Activated T-cell treated with anti-CD3 and anti-CD28 coated beads, Interleukin-2, amount 50 U/mL, for 48 hours (primary cell): ENCODE results near the gene IFTAP.
"Not testable (repeated sequence)": the region's sequence is repeated elsewhere in the genome, so short reads cannot be mapped to it uniquely, and the experiment has no call there.

ENCODE experiments used
- DNase-seq, 2 experiments: peaks; one replicate each; pipeline ENCODE4 v3.0.0-alpha.2; 2020

Gene IFTAP

GRCh38 chr11:36594316-36594989 is at the start of gene IFTAP:
Gene IFTAP, plus strand, starts transcription at chr11:36594502. Its CDS starts 15,602 bp downstream, at chr11:36610104.
- DNase-seq = peak; percentile 50 to 62

GRCh38 chr11:36550385-36551115 is 43.8 kb upstream of the IFTAP start:
- no peak for DNase-seq

DNA sequence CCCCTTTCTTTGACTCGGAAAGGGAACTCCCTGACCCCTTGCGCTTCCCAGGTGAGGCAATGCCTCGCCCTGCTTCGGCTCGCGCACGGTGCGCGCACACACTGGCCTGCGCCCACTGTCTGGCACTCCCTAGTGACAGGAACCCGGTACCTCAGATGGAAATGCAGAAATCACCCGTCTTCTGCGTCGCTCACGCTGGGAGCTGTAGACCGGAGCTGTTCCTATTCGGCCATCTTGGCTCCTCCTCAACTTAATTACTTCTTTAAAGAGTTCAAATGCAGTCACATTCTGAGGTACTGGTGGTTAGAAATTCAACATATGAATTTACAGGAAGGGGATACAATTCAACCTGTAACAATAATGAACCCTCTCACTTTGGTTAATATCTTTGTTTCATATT is 36.9 kb upstream of the IFTAP start:
- not testable (repeated sequence) for DNase-seq

DNA sequence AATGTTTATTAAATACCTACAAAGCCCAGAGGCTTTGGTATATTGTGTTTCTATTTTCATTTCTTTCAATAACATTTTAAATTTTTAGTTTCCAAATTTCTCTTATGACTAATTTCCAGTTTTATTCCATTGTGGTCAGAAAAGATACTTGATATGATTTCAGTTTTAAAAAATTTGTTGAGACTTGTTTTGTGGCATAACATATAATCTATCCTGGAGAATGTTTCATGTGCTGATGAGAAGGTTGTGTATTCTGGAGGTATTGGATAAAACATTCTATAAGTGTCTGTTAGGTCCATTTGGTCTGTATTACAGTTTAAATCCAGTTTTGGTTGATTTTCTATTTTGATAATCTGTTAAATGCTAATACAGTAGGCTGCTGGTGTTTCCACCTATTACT is 36.3 kb upstream of the IFTAP start:
- no peak for DNase-seq

- DNase-seq = no peak
These were observed 35.5 kb upstream of the IFTAP start for GRCh38 chr11:36558571-36559413.

GRCh38 chr11:36564376-36565030 is 29.8 kb upstream of the IFTAP start:
- DNase-seq = peak; percentile 41 to 53

GRCh38 chr11:36565031-36565610 is 29.2 kb upstream of the IFTAP start:
- no peak for DNase-seq

DNA sequence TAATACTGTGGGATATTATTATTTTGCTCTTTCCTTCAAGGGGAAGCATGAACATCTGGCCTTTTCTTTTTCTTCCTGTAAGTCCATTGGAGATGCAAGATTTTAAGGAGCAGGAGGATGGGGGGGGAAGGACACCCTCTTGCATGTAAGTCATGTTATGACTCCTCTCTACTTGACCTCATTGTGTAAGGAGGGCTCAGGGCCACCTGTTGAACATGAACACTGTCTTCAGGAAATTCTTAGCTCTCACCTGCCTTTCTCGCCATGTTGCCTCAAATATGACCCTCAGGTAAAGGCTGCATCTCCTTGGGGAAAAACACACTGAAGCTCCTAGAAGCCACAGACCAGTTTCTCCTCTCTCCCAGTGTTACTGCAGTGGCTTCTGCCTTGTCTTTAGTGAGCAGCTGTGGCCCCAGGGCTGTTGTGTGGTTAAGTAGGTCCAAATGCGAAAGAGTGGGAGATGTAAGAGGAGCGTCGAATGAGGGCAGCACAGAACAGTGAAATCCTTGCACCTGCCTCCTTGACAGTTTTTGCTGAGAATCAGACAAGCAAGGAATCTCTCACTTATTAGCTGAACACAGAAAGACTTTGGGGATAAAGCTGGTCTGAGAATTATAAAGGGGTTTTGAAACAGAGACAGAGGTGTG is 27.8 kb upstream of the IFTAP start:
- DNase-seq = no peak

DNA sequence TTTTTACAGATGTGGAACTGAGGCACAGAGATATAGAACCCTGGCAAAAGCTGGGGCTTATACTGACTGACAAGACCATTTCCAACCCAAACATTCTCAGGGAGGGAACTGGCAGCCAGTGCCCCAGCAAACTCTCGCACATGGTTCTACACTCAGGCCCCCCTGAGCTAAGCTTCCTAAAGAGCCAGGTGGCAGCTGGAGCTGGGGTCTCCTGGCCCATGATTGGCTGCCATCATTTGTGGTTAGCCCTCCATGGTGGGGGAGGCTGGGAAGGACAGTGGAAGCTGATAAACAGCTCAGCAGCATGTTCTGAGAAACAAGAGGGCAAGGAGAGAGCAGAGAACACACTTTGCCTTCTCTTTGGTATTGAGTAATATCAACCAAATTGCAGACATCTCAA is 26.6 kb upstream of the IFTAP start, which contains the start of gene RAG1:
Gene RAG1 (plus strand): TSS at position 314 of the 400 bp plus-strand sequence. CDS start 5,298 bp downstream, outside the sequence.
- DNase-seq = no peak

GRCh38 chr11:36569095-36569494 is 25.2 kb upstream of the IFTAP start:
- DNase-seq = no peak

- DNase-seq = no peak
These were observed 19.8 kb upstream of the IFTAP start for GRCh38 chr11:36574486-36574885.

- no peak for DNase-seq
These were observed 16.9 kb upstream of the IFTAP start for GRCh38 chr11:36577373-36577772.

GRCh38 chr11:36577859-36578258 is 16.4 kb upstream of the IFTAP start:
- no peak for DNase-seq

DNA sequence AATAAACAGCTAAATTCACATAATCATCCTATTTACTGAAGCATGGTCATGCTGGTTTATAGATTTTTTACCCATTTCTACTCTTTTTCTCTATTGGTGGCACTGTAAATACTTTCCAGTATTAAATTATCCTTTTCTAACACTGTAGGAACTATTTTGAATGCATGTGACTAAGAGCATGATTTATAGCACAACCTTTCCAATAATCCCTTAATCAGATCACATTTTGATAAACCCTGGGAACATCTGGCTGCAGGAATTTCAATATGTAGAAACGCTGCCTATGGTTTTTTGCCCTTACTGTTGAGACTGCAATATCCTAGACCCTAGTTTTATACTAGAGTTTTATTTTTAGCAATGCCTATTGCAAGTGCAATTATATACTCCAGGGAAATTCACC is 15.8 kb upstream of the IFTAP start:
- DNase-seq = no peak

DNA sequence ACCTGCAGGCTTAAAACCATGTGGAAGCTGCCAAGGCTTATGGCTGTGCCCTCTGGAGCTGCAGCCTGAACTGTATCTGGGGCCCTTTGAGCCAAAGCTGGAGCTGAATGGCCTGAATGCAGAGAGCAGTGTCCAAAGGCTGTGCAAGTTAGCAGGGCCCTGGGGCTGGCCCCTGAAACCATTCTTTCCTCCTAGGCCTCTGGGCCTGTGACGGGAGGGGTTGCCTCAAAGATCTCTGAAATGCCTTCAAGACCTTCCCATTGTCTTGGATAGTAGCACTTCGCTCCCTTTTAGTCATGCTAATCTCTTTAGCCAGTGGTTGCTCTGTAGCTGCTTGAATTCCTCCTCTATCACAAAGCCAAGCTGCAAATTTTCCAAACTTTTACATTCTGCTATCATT is 12.8 kb upstream of the IFTAP start:
- no peak for DNase-seq

DNA sequence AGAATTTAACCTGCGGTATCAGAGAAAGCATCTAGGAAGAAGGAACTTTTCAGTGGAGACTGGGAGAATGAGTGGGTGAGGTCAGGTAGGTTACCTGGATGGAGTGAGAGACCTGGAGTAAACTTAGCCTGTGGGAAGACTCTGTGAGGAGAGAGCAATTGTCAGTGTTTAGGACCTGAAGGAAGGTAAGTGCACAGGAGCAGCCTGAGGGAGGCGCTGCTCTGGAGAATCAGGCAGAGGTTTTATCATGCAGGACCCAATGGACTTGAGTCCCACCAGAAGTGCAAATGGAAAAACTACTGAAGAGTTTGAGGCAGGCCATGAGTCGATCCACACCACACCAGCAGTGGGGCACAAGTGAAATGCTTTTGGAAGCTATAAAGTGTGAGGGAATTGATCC is 10.6 kb upstream of the IFTAP start:
- no peak for DNase-seq

DNA sequence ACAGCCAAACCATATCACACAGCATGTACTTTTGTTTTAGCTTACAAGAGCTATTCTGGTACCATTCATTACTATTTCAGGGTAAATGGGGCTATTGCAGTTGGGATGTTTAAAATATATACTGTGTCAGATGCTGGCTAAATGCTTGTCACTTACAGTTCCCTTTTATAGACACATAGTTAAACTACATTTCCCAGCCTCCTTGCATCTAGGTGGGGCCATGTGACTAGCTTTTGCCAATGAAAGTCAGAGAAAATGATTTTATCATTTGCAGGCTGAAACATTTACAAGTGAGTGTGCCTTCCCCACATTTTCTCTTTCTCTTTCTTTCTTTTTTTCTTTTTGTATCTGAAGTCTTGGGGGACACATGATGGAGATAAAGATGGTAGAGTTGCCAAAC is 7.8 kb upstream of the IFTAP start:
- no peak for DNase-seq

- DNase-seq = no peak
These were observed 6.2 kb upstream of the IFTAP start for GRCh38 chr11:36588099-36588498.

DNA sequence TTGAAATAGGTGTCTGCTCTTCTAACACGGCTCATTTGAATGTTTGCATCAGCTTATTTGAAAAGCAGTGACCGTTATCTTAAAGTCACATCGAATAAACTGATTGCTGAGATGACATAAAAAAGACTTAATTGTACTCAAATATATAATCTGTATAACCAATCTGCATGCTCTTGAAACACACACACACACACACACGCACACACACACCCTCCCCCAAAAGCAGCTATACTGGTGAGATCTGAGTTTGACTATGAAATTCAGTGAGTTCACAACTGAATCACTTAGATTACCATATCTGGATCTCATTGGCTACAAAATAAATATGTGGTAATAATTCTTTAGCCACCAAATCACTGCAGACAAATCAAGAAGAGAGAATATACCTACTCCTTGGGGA is 3.8 kb upstream of the IFTAP start:
- DNase-seq = no peak

- no peak for DNase-seq
These were observed 2.9 kb upstream of the IFTAP start for GRCh38 chr11:36591433-36591832.

DNA sequence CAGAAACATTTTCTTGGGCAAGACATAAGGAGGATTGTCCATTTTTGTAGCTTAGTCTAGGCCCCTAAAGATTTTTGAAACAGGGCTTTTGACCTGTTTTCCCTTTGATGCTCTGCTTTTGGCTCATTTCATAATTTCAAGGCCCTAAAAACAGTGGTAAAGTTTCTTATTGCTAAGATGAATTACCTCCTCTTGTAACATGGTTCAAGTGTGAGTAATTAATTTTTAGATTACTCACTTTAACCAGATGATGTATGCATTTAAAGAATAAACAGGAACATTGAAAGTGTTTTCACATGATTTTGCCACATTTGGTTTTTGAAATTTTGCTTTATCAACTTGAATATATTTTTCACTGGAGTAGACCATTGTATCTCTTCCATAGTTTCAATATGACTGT is 2.6 kb downstream of the IFTAP start:
- DNase-seq = no peak

DNA sequence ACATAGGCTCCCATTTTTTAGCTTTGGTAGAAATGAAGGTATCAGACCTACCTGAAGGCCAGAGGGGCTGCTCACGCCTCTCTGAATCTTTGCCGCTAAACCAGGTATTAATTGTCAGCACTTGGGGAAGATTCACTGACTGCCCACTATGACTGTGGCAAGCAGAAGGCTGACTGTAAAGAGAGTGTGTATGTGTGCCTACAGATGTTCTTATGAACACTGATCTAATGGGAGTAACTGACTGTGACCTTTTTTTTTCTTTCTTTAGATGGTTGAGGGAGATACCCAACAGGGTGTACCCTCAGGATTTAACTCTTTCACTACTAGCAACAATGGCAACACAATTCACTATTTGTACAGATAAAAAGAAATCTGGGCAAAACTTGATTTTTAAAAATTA is 3.7 kb downstream of the IFTAP start, which contains the start of gene RAG2:
Gene RAG2 (minus strand): TSS at position 186 of the 400 bp plus-strand sequence. CDS start 4,068 bp downstream, outside the sequence.
- no peak for DNase-seq
